NCI-H128 (cell line): ENCODE results near the gene DDIAS.
"Not testable (repeated sequence)": the region's sequence is repeated elsewhere in the genome, so short reads cannot be mapped to it uniquely, and the experiment has no call there.

Experiments used
- DNase-seq: peaks from one replicate; lab custom pipeline; 2025; ENCODE audit not compliant: unreplicated experiment; lab: John Stamatoyannopoulos, UW

DDIAS gene

GRCh38 chr11:82962021-82962420 is 60.5 kb downstream of the DDIAS start:
- not testable (repeated sequence) for DNase-seq

GRCh38 chr11:82967381-82967780 is 65.8 kb downstream of the DDIAS start:
- DNase-seq: no peak

- DNase-seq: no peak
Measured at GRCh38 chr11:82969811-82970210, 68.3 kb downstream of the DDIAS start.

GRCh38 chr11:82970507-82971083 is 69.1 kb downstream of the DDIAS start:
- not testable (repeated sequence) for DNase-seq

DNA sequence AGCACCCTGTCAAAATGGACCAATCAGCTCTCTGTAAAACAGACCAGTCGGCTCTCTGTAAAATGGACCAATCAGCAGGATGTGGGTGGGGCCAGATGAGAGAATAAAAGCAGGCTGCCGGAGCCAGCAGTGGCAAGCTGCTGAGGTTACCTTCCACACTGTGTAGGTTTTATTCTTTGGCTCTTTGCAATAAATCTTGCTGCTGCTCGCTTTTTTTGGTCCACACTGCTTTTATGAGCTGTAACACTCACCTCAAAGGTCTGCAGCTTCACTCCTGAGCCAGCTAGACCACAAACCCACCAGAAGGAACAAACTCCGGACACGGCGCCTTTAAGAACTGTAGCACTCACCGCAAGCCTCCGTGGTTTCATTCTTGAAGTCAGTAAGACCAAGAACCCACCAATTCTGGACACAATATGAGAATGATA is 70.0 kb downstream of the DDIAS start:
- DNase-seq: not testable (repeated sequence)

GRCh38 chr11:82972103-82972502 is 70.6 kb downstream of the DDIAS start:
- DNase-seq: no peak

DNA sequence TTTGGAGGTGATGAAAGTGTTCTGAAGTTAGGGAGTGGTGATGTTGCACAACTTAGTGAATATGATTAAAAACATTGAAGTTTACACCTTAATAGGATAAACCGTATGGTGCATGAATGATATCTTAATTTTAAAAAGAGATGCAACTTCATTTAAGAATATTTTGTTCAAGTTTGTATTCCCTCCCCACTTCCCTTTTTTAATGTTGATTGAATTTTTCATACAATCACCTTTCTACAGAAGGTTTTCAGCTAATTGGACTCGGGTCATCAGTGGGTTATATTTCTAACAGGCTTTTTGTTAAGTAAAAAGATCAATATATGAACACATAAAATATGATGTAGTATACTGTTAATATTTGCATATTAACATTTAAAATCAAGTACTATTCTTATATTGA is 72.6 kb downstream of the DDIAS start:
- DNase-seq: no peak

GRCh38 chr11:82974851-82975250 is 73.3 kb downstream of the DDIAS start:
- no peak for DNase-seq

DNA sequence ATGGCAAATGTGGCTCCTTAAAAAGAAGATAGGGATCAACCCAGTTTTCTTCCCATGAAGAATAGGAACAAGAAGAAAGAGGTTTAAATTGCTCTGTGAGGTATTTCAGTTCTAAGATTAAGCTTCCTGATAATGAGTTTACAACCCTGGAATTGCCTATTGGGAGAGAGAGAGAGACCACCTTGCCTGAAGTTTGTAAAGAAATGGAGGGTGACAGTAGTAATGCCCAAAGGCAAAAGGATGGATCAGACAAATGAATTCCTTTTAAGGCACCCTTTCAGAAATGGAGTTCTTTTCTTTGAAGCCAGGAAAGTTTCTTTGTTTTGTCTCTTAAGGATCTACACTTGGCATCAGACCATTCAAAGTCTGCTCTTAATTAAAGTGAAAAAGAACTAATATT is 74.3 kb downstream of the DDIAS start:
- DNase-seq: no peak

DNA sequence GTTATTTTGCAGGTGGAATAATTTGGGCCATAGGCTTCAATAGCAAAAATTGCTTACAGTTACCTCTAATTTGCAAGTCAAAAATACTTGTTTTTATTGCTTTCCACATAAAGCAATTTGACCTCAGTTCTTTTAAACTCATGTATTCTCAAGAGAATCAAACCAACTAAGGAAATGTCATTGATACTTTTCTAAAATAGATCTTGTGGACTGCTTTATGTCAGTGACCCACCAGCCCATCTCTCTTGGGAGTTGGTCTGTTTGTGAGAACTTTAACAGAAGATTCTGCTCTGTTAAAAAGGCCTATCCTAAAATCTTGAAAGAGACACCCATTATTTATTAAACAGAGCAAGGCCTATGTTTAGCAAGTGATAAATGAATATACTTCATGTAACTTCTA is 75.2 kb downstream of the DDIAS start:
- no peak for DNase-seq

- no peak for DNase-seq
Measured at GRCh38 chr11:82978422-82979099, 77.0 kb downstream of the DDIAS start.

GRCh38 chr11:82979824-82980223 is 78.3 kb downstream of the DDIAS start:
- no peak for DNase-seq

- no peak for DNase-seq
Measured at GRCh38 chr11:82980292-82980691, 78.8 kb downstream of the DDIAS start.

DNA sequence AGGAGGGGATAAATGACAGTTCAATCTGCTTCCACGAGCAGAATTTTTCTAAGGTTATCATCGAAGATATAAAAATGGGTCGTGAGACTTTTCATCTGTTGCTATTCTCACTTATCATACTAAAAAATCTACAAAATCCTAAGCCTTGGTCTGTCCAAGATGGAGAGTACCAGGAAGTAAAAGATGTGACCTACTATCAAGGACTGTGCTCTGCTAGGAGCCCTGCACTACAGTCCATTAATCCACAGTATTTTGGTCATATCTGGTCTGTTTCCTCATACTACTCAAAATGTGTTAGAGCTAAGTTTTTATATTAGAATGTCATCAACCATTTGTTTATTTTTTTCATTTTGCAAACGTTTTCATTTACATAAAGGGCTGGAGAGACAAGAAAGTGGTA is 79.4 kb downstream of the DDIAS start:
- no peak for DNase-seq

- no peak for DNase-seq
Measured at GRCh38 chr11:82981852-82982251, 80.3 kb downstream of the DDIAS start.
